A549 (cell line): Measurements from ENCODE around the gene CEMIP2.

Experiments used
- BHLHE40 ChIP-seq: IDR thresholded peaks from 2 replicates; pipeline ENCODE4 v1.6.1; 2012; ENCODE audit warnings: low read depth, low read length, inconsistent platforms
- JUN ChIP-seq, 2 experiments: fragments of >200 bp; sonication (Bioruptor Twin); formaldehyde crosslinking; IDR thresholded peaks; 2 replicates in 1 of 2; 3 replicates in 1 of 2; pipeline ENCODE4 v1.6.1; 2016 to 2017
- JUNB ChIP-seq: fragments of >200 bp; sonication (Bioruptor Twin); formaldehyde crosslinking; IDR thresholded peaks from 2 replicates; pipeline ENCODE4 v1.6.1; 2016
- MAZ ChIP-seq: fragments of 150-350 bp; IDR thresholded peaks from 2 replicates; pipeline ENCODE4 v1.6.1; 2014; ENCODE audit warnings: antibody characterized with exemption, low read depth, low read length, borderline replicate concordance
- POLR2AphosphoS2 ChIP-seq: conservative IDR thresholded peaks from 2 replicates; pipeline ENCODE4 v1.6.1; 2012; ENCODE audit warnings: low read length, improper control_type of control experiment, inconsistent platforms
- RAD21 ChIP-seq, 2 experiments: fragments of >200 bp in 1 of 2; sonication (Bioruptor Twin) in 1 of 2; formaldehyde crosslinking in 1 of 2; IDR thresholded peaks in 1 of 2; conservative IDR thresholded peaks in 1 of 2; 2 replicates in 1 of 2; 3 replicates in 1 of 2; pipeline ENCODE4 v1.6.1; 2012 to 2018; ENCODE audit warnings: inconsistent platforms in 1 of 2
- RNF2 ChIP-seq: fragments of 200-600 bp; sonication (generic); IDR thresholded peaks from 2 replicates; pipeline ENCODE4 v1.6.1; 2016; ENCODE audit warnings: low read depth, mild to moderate bottlenecking, antibody characterized with exemption, moderate library complexity, borderline replicate concordance
- SREBF2 ChIP-seq: fragments of 450-650 bp; IDR thresholded peaks from 2 replicates; pipeline ENCODE4 v1.6.1; 2014; ENCODE audit warnings: mild to moderate bottlenecking, moderate library complexity
- ZFP36 ChIP-seq: fragments of 450-650 bp; IDR thresholded peaks from 2 replicates; pipeline ENCODE4 v1.6.1; 2014; ENCODE audit warnings: borderline replicate concordance; ENCODE audit not compliant: partially characterized antibody
- TF ChIP-seq, protein P1 (sequence below): fragments of 450-650 bp; IDR thresholded peaks from 2 replicates; pipeline ENCODE4 v1.6.1; 2014; ENCODE audit warnings: antibody characterized with exemption
- TF ChIP-seq, protein P2 (sequence below): fragments of 200-600 bp; sonication (generic); IDR thresholded peaks from 2 replicates; pipeline ENCODE4 v1.6.1; 2016; ENCODE audit warnings: antibody characterized with exemption, mild to moderate bottlenecking, moderate library complexity
- TF ChIP-seq, protein P3 (sequence below): fragments of >200 bp; sonication (Bioruptor Twin); formaldehyde crosslinking; IDR thresholded peaks from 3 replicates; pipeline ENCODE4 v1.5.1; 2016

GRCh38 chr9:71755230-71755629 lies 13.1 kb downstream of the CEMIP2 start:
- no peak for TF ChIP-seq JUN (IDR thresholded peaks at IDR 0.05)
- TF ChIP-seq ZFP36, result no peak
- no peak for TF ChIP-seq POLR2AphosphoS2
- TF ChIP-seq MAZ, result no peak
- no peak for TF ChIP-seq RAD21 (conservative IDR thresholded peaks at IDR 0.05 in 1 of 2, IDR thresholded peaks at IDR 0.05 in 1 of 2)
- TF ChIP-seq, protein P1, sequence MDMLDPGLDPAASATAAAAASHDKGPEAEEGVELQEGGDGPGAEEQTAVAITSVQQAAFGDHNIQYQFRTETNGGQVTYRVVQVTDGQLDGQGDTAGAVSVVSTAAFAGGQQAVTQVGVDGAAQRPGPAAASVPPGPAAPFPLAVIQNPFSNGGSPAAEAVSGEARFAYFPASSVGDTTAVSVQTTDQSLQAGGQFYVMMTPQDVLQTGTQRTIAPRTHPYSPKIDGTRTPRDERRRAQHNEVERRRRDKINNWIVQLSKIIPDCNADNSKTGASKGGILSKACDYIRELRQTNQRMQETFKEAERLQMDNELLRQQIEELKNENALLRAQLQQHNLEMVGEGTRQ, result no peak
- TF ChIP-seq JUNB, result no peak
- no peak for TF ChIP-seq SREBF2
- TF ChIP-seq BHLHE40, result no peak
- TF ChIP-seq, protein P2, sequence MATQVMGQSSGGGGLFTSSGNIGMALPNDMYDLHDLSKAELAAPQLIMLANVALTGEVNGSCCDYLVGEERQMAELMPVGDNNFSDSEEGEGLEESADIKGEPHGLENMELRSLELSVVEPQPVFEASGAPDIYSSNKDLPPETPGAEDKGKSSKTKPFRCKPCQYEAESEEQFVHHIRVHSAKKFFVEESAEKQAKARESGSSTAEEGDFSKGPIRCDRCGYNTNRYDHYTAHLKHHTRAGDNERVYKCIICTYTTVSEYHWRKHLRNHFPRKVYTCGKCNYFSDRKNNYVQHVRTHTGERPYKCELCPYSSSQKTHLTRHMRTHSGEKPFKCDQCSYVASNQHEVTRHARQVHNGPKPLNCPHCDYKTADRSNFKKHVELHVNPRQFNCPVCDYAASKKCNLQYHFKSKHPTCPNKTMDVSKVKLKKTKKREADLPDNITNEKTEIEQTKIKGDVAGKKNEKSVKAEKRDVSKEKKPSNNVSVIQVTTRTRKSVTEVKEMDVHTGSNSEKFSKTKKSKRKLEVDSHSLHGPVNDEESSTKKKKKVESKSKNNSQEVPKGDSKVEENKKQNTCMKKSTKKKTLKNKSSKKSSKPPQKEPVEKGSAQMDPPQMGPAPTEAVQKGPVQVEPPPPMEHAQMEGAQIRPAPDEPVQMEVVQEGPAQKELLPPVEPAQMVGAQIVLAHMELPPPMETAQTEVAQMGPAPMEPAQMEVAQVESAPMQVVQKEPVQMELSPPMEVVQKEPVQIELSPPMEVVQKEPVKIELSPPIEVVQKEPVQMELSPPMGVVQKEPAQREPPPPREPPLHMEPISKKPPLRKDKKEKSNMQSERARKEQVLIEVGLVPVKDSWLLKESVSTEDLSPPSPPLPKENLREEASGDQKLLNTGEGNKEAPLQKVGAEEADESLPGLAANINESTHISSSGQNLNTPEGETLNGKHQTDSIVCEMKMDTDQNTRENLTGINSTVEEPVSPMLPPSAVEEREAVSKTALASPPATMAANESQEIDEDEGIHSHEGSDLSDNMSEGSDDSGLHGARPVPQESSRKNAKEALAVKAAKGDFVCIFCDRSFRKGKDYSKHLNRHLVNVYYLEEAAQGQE, result no peak
- TF ChIP-seq, protein P3, sequence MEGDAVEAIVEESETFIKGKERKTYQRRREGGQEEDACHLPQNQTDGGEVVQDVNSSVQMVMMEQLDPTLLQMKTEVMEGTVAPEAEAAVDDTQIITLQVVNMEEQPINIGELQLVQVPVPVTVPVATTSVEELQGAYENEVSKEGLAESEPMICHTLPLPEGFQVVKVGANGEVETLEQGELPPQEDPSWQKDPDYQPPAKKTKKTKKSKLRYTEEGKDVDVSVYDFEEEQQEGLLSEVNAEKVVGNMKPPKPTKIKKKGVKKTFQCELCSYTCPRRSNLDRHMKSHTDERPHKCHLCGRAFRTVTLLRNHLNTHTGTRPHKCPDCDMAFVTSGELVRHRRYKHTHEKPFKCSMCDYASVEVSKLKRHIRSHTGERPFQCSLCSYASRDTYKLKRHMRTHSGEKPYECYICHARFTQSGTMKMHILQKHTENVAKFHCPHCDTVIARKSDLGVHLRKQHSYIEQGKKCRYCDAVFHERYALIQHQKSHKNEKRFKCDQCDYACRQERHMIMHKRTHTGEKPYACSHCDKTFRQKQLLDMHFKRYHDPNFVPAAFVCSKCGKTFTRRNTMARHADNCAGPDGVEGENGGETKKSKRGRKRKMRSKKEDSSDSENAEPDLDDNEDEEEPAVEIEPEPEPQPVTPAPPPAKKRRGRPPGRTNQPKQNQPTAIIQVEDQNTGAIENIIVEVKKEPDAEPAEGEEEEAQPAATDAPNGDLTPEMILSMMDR, result no peak
- TF ChIP-seq RNF2, result no peak
